NCI-H1417 treated with DMSO at 0.1 percent for 48 hours (cell line): ENCODE measurements around the gene TNFSF13B.
A peak's percentile ranks its signal among the peaks of the same experiment; 100 is the strongest.
"Not testable (repeated sequence)": the region's sequence is repeated elsewhere in the genome, so short reads cannot be mapped to it uniquely, and the experiment has no call there.

Experiments used
- DNase-seq: peaks from one replicate; lab custom pipeline; 2025; lab: John Stamatoyannopoulos, UW

TNFSF13B gene

DNA sequence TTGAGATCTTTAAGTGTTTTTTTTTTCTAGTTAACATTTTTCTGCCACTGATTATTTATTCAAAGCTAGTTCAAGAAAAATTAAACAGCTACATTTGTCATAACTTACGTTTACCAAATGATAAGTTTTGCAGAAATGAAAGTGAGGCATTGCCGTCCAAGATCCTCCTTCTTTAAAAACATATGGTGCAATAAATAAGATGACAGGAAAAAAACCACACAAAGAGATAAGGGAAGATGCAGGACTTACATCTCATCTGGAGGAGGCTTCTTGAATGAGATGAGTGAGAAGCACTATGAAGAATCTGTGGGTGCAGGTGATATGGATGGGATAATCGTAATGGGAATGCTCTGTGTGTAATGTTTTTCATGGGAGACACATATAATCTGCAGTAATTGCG is 12.4 kb downstream of the TNFSF13B start:
- DNase-seq: no peak

DNA sequence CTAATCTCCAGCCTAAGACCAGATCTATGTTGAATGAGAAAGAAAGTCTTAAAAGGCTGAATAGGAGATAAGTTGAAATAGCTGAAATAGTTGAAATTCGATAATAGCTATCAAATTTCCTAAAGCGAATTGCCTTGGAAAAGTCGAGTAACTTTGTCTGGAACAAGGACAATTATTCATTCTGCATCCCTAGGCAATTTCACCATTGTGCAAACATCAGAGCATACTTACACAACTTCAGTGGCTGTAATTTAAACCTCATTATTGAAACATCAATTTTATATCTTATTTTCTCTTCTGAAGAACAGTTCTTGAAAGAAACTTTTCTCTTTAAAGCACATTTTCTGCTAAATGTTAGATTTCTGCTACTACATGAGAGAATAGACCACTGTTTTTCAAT is 13.6 kb downstream of the TNFSF13B start:
- DNase-seq: no peak

DNA sequence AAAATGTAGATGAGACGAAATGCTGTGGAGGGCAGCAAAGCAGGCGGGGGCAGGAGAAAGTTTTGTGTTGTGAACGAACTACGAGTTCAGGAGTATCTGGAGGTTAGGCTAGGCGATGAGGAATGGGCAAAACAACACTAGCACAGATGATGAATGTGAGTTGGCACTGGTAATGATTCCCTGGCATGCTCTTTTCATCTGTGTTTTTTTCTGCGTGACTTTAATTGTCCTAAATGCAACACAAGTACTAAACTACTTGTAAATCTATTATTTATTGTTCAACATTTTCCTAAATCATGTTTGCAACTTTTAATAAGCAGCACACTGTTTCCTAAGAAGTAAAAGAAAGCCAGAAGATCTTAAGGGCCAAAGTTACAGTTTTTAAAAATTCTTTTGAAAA is 19.2 kb downstream of the TNFSF13B start:
- DNase-seq: no peak

GRCh38 chr13:108289819-108290218 is 20.3 kb downstream of the TNFSF13B start:
- no peak for DNase-seq

- DNase-seq: no peak
These were observed 27.6 kb downstream of the TNFSF13B start for GRCh38 chr13:108297114-108297513.

GRCh38 chr13:108302279-108302678 is 32.8 kb downstream of the TNFSF13B start:
- no peak for DNase-seq

DNA sequence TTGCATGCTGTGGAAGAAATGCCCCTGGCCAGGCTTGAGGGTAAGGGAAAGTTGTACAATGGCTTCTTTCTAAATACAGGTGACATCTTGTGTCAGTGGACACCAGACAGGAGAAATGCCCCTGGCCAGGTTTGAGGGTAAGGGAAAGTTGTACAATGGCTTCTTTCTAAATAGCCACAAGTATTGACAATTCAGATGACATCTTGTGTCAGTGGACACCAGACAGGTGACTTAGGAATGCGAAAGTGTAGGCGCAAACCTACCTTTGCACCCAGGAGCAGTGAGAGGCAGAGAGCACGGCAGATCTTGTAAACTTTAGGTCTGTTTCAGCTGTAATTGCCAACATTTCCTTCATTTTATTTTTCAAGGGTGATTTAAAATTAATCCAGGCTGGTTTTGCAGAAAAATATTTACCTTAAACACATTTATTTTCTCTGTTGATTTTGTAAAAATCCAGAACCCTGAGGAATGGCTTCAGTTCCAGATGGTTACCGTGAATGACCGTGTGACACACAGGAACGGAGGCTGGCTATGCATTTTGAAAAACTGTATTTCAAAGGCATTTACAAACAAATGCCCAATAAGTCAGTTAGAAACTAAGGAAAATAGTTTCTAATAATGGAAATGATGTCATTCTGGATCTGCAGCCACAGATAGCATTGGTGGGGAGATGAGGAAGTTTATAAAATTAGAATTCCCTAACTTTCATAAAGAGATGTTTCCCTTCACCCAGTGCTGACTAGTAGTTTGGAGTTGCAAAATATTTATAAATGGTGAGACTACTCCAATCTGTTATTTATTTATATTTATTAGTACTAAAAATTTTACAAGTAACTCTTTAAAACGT is 34.9 kb downstream of the TNFSF13B start:
- no peak for DNase-seq

- DNase-seq: no peak
These were observed 36.1 kb downstream of the TNFSF13B start for GRCh38 chr13:108305655-108306054.

DNA sequence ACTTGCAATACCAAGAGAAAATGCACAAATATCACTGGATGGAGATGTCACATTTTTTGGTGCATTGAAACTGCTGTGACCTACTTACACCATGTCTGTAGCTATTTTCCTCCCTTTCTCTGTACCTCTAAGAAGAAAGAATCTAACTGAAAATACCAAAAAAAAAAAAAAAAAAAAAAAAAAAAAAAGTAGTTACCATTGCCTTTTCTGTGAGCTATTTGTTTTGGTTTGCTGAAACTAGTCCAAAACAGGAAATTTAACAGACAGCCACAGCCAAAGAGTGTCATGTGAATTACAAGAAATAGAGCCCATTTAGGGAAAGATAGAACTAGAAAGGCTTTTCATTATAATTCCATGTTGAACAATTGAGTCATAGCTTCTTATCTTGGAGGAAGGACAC is 37.3 kb downstream of the TNFSF13B start:
- no peak for DNase-seq

DNA sequence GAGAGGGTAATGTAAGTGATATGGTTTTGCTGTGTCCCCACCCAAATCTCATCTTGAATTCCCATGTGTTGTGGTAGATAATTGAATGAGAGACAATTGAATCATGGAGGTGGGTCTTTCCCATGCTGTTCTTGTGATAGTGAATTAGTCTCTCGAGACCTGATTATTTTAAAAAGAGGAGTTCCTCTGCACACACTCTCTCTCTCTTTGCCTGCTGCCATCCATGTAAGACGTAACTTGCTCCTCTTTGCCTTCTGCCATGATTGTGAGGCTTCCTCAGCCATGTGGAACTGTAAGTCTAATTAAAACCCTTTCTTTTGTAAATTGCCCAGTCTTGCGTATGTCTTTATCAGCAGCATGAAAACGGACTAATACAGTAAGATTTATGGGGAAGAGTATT is 42.1 kb downstream of the TNFSF13B start:
- not testable (repeated sequence) for DNase-seq

- no peak for DNase-seq
These were observed 43.9 kb downstream of the TNFSF13B start for GRCh38 chr13:108313382-108313781.

GRCh38 chr13:108315273-108315672 is 45.8 kb downstream of the TNFSF13B start:
- no peak for DNase-seq

- no peak for DNase-seq
These were observed 46.5 kb downstream of the TNFSF13B start for GRCh38 chr13:108315991-108316390.

- no peak for DNase-seq
These were observed 46.9 kb downstream of the TNFSF13B start for GRCh38 chr13:108316413-108316812.

DNA sequence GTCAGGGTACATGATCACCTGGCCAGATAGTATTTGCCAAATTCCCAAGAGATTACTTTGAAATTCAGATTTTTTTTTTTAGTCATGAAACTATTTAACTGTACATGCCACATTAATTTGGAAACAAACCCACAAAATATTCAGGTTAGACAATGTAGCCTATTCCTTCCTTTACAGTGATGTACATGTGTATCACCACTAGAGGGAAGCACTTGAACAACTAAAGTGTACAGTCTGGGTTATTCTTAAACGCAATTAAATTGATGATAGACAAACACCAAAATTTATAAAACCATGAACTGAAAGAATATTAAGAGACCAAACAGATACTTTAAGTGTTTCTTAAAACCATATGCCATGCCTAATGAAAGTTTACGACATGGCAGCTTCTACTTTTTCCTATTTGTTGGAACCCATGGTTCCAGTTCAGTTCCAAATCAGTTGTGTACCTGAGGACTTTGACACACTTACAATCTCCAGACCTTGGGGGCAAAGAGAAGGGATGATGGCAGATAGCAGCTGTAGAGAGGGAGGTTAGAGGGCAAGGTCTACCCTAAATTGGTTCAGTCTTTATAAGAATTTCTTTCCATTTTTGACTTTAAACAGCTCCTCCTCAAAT is 52.8 kb downstream of the TNFSF13B start:
- peak; percentile 31 for DNase-seq

DNA sequence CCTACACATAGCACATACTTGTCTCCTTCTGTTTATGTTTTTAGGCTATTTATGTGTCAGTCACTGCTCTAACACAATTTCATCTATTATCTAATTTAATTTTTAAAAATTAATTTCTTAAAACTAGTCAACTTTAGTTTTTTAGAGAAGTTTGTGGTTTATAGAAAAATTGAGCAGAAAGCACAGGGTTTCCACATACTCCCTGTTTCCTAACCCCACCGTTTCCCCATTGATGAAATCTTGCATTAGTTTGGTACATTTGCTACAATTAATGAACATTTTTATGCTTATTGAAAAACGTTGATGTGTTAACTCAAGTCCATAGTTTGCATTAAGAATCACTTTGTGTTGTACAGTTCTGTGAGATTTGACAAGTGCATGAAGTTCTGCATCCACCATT is 53.5 kb downstream of the TNFSF13B start:
- no peak for DNase-seq

GRCh38 chr13:108325863-108326262 is 56.3 kb downstream of the TNFSF13B start:
- no peak for DNase-seq

GRCh38 chr13:108326309-108326708 is 56.8 kb downstream of the TNFSF13B start:
- DNase-seq: no peak

- no peak for DNase-seq
These were observed 59.3 kb downstream of the TNFSF13B start for GRCh38 chr13:108328848-108329247.

- no peak for DNase-seq
These were observed 63.3 kb downstream of the TNFSF13B start for GRCh38 chr13:108332791-108333190.

DNA sequence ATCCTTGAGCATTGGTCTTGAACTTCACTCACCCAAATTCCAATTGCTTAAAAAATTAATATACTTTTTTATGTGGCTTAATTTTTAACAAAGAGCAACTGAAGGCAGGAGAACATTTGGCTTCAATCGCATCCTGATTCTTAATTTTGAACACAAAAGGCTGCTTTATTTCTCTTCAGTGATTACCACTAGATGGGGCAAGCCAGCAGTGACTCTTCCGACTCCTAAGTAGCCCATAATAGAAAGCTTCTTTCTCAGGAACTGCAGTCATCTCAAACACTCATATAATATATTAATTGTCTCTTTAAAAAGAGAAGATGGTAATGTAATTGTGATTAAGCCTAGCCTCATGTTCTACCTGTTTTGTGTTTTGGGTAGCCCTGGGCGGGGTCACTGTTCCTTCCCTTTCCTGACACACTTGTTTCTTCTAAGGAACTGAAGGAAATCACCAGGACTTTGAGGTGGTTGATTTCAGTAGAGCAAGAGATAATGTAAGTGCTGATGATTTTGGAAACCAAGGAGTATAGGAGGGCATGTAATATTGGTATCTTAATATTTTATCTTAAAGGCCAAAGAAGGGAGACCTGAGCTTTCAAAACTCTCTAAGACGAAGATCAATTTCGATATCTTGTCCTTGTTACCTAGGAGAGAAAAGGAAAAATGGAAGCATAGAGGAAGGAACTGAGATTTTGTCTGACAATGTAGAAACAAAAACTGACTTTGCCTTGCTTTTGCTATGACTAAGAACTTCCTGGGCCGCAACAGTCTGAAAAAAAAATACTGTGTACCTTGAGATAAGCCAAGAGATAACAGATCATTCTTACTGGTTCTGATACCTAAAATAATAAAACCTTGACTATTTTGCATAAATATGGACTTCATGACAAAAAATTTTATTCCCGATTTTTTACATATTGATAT is 73.1 kb downstream of the TNFSF13B start:
- DNase-seq: peak; percentile 3

DNA sequence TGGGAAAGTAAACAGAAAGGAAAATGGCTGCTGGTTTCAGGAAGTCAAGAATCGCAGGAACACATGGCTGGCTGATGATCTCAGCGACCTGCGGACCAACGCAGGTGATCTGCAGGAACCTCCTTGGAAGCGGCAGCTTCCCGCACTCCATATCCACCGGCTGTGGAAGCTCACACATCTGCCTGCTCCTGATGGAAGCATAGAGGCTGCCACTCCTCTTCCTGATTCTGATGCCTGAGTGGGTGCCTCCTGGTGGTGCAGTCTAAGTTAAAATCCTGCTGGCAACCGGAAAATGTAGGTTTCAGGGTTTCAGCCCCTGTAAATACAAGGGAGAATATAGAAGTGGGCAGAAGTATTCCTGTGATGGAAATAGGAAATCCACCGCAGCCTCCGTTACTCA is 75.5 kb downstream of the TNFSF13B start:
- DNase-seq: no peak

- no peak for DNase-seq
These were observed 76.9 kb downstream of the TNFSF13B start for GRCh38 chr13:108346376-108346775.
